Fibroblast of lung (primary cell): Measurements from ENCODE around the gene NAT16.

ENCODE experiments used
- CTCF ChIP-seq, 2 donors: IDR thresholded peaks in 1 of 2; conservative IDR thresholded peaks in 1 of 2; 1 replicate in 1 of 2; 2 replicates in 1 of 2; pipeline ENCODE4 v1.5.1; 2011 to 2012; ENCODE audit warnings: low read length in 2 of 2, control low read depth in 1 of 2, inconsistent platforms in 1 of 2, low read depth in 1 of 2, mild to moderate bottlenecking in 1 of 2
- EZH2 ChIP-seq: IDR thresholded peaks from 2 replicates; pipeline ENCODE4 v1.5.1; 2012; ENCODE audit warnings: low read length, control low read depth, mild to moderate bottlenecking; ENCODE audit errors: missing control alignments

GRCh38 chr7:101166648-101166908, 13.5 kb downstream of the NAT16 start:
- TF ChIP-seq CTCF (conservative IDR thresholded peaks at IDR 0.05 in 1 of 2, IDR thresholded peaks at IDR 0.05 in 1 of 2; ENCODE audit: low read depth in 1 of 2, low read length in 2 of 2): no peak
- no peak for TF ChIP-seq EZH2
